ENCODE data around the gene AFAP1L2.
"Not testable (repeated sequence)": the region's sequence is repeated elsewhere in the genome, so short reads cannot be mapped to it uniquely, and the experiment has no call there.

Gene AFAP1L2

DNA sequence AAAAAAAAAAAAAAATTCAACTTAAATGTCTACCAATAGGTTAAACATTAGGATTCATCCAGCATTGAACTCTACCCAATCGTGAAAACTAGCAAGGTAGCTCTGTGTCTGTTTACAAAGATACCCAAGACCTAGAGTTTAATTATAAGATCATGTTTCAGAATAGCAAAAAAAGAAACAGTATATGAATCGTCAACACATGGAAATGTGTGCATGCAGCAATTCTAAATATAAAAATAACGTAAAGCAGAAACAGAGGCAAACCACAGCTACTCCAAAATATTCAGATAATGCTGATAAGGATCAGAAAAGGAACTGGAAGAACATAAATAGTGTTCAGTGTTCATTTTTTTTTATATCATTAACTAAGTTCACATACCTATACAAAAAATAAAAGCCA lies 68.7 kb downstream of the AFAP1L2 start:
- DNase-seq (ENCODE audit: low spot score): no peak

DNA sequence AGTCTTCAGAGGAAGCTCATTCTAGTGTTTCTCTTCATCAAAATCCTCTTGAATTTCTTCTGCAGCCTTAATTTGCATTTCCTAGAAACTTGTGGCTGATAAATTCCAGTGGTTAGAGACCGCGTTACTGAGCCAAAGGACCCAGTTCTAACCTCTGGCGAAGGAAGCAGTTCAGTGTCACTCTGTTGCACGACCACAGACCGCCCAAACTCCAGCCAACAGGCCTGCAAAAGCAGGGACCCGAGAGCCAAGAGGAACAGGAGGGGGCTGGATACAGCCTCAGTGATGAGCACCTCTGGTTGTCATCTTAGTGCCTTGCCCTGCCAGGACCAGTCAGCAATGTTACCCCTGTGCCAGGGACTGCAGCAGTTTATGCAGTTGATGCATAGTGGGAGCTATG lies 70.0 kb downstream of the AFAP1L2 start:
- no peak for DNase-seq (ENCODE audit: low spot score)

DNA sequence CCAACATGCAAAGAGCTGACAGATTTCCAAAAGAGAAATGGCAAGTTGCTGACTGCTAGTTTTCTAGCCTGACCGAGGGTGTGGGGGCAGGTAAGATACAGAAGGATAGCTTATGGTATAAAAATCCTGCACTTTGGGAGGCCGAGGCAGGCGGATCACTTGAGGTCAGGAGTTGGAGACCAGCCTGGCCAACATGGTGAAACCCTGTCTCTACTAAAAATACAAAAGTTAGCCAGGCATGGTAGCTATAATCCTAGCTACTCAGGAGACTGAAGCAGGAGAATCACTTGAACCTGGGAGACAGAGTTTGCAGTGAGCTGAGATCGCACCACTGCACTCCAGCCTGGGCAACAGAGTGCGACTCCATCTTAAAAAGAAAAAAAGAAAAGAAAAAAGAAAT lies 70.9 kb downstream of the AFAP1L2 start:
- not testable (repeated sequence) for DNase-seq (ENCODE audit: low spot score)

DNA sequence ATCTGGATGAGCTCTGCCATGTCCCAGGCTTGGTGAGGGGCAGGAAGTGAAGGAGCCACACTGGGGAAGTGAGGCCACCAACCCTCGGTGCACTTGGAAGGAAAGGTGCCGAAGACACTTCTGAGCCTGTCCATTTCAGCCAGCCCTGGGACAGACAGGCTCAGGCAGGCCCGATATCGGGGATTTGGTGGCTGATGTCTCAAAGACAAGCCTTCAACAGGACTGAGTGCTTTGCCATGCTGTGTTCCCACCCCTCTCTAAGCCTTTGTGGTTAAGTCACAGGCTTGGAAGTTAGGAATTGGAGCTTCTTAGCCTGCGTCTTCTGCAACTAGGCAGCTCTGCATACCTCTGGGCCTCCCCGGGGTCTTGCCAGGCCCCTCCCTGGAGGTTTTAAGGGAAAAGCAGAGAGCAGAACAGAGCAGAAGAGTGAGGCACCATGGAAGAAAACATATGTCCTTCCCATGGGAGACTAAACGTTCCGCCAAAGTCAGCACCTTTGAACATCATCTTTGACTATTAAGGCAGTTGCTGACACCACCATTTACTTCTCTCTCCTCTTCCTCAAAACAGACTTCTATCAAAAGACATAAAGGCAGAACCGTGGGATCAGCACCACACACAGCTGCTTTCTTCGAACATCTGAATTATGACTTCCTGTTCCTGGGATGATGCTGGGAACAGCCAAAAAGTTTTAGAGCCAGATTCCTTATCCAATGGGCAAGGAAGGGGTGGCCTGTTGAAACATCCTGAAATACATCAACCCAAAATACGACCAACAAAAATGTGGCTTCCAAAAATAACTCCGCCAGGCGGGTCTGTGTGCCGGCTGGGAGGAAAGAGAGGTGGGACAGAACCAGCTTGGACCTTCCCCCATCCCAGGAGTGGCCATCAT lies 71.8 kb downstream of the AFAP1L2 start:
- no peak for DNase-seq (ENCODE audit: low spot score)

DNA sequence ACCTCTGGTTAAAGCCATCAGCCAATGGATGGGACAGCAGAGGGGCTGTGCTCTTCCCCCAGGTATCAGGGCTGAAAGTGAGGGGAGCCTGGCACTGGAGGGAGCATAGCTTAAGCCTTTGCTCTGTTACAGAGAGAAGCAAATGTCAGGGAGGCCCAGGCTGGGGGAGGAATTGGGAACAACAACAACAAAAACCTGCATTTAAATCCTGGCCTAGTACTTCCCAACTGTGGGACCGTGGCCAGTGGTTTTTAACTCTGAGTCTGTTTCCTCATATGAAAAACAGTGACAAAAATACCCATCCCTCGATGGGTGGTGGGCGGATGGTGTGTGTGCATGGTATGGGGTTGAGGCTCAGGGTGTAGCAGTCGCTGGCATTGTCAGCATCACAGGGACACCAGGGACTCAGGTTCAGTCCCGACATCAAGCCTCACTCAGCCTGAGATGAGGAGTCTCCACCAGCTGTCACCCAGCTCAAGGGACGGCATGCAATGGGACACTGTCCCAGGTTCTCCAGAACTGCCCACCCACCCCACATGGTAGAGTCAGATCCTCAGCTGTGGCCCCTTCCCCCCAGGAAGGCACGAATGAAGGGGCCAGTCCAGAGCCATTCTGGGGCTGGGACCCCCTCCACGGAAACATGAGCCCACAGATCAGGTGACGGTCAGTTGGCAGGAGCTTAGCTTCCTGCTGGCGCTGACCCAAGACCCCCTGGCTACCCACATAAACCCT lies 74.5 kb downstream of the AFAP1L2 start:
- DNase-seq (ENCODE audit: low spot score): no peak

DNA sequence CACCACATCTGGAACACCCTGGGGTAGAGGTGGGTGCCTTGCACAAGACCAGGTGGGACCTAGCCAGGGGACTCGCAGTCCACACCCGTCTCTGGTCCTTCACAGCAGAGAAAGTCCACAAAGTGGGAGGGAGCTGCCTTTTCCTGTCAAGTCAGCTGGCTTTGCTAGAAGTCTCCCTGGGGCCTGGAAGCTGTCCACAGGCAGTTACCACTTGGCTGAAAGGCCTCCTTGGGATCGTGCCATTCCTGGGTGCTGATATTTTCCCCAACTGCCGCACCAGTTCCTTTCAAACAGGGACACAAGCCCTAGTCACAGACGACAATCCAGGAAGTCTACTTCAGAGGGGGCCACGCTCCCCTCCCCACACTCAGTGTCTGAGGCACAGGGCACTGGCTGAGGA lies 75.4 kb downstream of the AFAP1L2 start:
- DNase-seq (ENCODE audit: low spot score): no peak

DNA sequence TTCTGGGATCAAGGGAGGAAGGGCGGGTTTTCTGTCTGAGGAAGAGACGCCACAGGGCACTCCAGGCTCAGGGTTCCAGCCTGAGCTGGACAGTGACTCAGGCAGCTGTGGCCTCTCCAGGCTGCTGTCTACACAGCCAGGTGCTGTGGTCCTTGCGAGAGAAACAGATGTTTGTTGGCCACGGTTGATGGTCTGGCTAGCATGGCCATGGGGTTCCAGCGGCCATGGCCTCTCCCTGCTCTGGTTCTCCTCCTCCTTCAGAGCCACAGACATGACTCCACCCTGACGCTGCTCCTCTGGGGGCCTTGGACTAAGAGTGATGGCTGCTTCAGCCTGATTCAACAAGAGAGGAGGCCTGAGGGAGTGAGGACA lies 75.9 kb downstream of the AFAP1L2 start:
- no peak for DNase-seq (ENCODE audit: low spot score)

DNA sequence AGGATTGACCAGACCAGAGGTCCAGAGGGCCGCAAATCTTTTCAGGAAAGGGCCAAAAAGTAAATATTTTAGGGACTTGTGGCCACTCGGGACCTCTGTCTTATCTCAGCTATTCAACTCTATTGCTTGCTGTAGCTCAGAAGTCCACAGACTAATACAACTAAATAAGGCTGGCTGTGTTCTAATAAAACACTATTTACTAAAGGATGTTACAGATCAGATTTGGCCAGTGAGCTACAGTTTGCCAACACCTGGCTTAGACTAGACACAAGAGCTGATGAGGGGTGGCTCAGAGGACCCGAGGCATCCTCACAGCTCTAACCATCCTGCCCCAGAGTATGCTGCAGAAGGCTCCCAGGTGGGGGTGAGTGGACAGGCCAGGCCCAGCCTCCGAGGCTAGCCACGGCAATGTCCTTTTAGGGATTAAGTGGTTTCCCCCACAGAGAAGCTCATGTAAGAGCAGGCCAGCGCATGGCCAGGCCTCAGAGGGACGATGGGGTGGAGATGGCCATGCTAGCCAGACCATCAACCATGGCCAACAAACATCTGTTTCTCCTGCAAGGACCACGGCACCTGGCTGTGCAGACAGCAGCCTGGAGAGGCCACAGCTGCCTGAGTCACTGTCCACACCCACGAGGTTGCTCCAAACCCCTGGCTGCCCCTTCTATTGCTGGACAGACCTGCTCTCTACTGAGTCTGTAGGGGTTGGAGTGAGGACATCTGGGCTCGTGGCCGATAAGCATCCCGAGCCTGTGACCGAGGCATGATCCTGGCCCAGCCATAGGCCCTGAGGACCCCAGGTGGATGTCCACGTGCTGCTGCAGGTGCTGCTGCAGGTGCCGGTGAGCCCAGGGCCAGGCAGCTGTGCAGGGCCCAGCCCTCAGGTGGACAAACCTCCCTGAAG lies 76.5 kb downstream of the AFAP1L2 start:
- DNase-seq (ENCODE audit: low spot score): no peak

DNA sequence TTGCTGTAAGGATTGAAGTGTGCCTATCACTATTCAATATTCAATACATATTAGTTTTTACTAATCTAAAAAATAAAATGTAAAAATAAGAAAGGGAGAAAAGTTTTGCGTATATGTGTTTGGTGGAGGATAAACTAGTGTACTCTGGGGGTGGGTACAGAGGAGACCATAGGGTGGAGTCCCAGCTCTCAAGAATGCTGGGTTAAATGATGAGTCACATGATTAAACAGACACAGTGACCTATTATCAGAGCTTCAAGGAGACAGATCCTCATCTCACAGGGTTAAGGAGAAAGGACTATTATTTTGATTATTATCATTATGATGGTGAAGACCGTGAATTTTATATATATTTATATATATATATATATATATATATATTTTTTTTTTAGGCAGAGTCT lies 77.5 kb downstream of the AFAP1L2 start:
- no peak for DNase-seq (ENCODE audit: low spot score)

DNA sequence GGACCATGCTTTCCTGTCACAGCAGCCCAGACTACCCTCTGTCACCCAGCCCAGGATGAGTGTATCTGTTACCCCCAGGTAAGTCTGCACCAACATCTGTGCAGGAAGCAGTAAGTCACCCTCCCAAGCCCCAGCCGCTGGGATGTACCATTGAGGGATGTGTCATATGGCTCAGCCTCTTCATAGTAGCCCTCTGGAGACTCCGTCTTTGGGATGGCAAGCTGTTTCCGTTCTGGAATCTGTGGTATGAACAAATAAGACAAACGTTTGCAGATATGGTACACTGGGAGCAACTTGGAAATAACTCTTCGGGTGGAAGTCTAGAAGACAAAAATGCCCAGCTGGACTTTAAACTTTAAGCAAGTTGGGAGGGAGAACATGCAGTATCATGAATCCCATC lies 81.3 kb downstream of the AFAP1L2 start:
- DNase-seq (ENCODE audit: low spot score): no peak

DNA sequence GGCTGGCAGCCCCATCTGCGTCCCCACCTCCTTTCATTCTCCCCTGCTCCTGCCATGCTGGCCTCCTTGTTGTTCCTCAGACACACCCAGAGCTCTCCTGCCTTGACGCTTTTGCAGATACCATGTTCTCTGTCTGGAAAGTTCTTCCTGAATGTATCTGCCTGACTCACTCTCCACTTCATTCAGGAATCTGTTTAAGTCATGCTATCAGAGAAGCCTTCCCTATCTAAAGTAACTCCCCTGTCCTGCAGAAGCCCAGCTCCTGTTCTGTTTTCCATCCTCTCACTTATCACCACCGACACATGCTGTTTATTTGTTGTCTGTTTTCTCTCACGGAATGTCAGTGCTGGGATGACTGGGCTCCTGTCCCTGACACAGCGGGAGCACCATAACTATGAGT lies 82.0 kb downstream of the AFAP1L2 start:
- no peak for DNase-seq (ENCODE audit: low spot score)

DNA sequence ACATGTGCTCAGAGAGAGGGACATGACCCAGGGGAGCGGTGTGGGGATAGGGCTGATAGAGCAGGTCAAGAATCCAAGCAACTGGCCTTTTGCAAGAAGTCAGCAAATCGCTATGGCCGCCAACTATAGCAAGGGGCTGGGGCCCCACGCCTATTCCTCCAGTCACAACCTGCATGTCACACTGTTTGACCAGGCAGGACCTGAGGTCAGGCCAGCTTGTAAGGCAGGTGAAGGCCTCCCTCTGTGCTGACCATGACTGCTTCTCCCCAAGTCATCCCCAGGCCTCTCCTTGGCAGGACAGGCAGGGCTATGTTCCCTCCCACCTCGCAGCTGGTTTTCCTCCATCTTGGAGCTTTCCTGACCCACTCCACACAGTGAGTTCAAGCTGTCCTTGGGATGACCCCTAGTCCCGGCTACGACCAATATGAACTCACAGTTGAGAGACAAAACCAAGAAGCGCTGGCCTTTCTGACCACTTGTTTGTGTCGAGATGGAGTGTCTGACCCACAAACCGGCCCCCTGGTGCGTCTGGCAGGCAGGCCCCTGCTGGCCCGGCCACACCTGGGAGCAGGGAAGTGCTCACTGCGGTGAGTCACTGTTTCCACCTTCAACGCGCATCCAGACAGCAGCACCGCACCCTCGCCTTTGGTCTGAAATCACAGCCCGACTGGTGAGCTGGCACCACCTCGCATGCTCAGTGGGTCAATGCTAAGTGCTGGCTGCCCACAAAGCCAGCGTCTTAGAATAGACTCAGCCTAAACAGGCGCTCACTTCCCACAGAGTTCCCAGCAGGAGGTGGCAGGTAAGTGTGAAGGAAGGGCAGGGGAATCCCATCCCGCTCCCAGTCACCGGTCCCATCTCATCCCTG lies 83.8 kb downstream of the AFAP1L2 start:
- DNase-seq (ENCODE audit: low spot score): no peak

DNA sequence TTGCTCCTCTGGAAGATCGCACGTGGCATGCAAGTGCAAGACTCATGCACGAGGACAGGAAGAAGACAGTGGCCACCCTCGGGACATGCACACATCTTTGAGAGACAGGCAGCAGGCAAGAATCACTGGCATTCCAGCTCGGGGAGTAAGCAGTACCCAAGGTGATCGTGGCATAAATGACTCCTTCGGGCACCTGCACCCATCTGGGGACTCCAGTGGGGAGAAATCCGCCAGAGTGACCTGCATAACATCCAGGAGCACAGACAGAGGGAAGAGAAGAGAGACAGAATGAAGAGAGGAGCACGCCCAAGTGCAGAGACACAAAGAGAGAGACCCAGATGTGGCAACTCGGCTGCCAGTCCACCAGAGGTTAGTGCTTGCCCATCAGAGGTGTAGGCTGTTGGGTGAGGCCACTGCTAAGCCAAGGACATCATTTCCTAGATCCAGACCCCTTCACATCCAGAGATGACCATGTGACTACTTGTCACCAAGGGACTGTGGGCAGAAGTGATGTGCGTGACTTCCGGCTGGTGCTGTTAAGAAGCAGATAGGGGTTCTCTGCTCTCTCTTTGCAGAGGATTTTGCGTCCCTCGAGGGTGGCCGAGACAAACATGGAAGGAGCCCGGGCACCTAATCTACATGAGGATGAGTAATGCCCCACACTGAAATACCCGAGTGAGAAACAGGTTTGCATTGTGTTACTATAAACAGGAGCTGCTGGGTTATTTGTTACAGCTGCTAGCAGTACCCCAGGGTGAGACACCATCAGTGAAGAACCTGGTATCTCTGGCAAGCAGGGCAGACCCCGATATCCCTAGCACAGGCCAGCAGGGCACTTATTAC lies 84.7 kb downstream of the AFAP1L2 start:
- DNase-seq (ENCODE audit: low spot score): no peak

DNA sequence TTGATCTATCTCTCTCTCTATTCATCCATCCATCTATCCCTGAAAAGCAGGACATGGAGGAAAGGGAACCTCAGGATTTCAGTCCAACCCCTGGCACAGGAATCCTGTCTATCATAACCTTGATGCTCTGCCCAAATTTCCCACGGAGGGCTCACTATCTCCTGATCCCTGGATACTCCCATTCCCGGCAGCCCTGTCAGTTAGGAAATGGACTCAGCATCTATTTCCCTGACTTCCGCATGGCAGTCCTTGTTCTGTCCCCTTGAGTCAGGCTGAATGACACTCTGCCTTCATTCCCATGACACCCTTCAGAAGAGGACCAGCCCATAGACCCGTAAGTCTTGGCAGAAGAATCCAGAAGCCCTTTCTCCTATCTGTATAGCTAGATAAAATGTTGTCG lies 87.6 kb downstream of the AFAP1L2 start:
- DNase-seq (ENCODE audit: low spot score): no peak

DNA sequence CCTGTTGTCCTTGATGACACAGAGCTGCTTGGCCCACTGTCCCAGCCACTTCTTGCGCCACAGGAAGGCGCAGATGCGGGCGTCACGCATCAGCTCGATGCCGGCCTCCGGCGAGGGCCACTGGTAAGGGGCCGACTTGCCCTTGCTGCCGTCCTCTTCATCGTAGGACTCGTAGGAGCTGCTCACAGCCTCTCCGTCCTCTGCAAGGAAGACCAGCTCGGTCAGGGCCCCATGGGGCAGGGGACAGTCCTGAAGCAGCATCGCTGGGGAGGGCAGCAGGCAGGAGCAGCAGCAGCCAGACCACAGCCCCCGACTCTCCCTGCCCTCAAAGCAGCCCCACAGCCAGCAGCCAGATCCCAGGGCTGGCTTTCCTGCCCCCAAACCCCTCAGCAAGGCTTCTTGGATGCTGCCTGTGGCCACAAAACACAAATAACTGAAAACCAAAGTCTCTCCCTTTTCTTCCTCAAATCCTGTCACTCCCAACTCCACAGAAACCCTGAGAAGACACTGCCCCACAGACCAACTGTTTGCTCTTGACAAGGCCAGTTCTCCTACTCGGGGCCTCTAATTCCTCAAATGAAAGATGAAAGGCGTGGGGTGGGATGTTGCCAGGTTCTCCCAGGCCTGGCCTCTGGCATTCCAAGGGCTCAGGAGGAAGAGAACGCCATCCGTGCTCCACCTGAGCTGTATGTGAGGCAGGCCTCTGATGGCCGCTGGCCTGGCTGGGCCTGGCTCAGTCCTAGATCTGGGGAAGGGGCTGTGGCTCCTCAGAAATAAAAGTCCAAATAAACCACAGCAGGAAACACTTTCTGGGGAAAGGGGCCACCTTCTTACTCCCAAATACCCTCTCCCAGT lies 88.5 kb downstream of the AFAP1L2 start:
- DNase-seq (ENCODE audit: low spot score): no peak

DNA sequence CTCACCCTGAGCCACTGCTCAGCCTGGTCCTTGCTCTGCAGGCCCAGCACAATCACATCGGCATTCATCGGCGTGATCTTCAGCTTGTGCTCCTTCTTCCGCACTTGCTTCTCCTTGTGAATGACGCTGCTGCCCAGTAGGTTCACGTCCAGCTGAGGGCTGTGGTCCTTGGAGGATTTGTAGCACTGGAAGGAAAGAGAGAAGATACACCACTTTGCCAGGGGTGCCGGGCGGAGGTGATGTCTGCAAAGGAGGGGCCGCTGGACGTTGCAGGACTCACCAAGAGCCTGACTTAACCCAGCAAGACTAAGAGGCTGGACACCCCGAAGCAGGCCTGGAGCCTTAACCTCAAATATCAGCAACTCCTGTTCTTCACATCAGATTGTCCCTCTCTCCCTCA lies 90.4 kb downstream of the AFAP1L2 start:
- no peak for DNase-seq (ENCODE audit: low spot score)

DNA sequence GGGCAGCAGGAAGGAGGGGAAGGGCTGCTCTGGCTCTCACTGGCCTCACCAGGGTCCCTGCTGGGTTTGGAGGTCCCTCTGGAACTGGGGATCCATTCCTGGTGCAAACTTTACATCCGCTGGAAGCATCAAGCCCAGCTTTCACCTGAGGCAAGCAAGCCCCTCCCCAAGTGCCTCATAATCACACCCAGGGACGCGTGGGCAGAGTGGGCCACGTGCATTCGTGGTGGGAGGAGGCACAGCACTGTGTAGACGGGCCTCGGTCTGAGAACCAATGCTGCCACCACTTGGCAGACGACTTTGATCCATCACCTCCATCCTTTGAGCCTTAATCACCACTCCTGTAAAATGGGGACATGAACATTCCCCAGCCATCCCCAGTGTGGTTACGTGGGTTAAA lies 91.2 kb downstream of the AFAP1L2 start:
- DNase-seq (ENCODE audit: low spot score): no peak

DNA sequence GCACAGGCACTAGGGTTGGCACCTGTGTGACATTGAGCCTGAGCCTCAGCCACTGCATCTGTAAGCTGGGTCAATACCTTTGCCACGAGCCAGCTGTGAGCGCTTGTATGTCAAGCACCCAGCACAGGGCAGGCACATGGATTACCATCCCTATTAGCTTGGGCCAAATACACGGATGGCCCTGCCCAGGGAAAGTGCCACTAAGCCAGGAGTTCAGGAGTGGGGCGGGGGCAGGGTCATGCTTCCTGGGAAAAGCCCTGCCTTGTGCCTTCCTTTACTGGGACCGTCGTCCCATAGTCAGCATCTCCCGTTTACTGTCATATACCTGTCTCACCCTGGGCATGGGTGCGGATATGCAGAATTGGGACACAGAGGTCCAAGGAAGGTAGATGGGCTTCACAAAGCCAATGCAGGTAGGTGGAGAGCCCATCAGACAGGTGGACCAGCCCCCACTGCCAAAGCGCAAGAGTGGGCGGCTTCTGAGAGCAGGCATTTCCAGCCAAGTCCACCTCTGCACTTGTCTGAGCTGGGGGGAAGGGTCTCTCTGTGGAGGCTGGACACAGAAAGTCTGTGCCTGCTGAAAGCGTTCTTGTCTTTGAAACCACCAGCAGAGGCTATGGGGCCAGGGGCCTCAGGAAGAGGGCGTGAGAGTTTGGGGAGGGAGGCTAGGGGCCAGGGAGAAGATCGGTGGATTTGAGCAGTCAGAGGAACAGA lies 92.6 kb downstream of the AFAP1L2 start:
- DNase-seq (ENCODE audit: low spot score): no peak

DNA sequence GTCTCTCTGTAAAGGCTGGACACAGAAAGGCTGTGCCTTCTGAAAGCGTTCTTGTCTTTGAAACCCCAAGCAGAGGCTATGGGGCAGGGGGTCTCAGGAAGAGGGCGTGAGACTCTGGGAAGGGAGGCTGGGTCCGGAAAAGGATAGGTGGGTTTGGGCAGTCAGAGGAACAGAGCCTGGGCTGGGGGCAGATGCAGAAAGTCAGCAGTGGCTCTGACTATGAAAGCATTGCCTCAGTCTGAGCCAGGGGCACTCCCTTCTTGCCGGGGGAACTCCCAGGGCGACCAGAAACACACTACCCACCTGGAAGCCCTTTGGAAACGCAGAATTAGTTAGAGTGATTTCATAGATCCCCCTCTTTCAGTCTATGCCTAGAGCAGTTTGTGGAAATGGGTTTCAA lies 93.3 kb downstream of the AFAP1L2 start:
- DNase-seq (ENCODE audit: low spot score): no peak
